ENCODE results near the gene ARID1B.

ARID1B gene

DNA sequence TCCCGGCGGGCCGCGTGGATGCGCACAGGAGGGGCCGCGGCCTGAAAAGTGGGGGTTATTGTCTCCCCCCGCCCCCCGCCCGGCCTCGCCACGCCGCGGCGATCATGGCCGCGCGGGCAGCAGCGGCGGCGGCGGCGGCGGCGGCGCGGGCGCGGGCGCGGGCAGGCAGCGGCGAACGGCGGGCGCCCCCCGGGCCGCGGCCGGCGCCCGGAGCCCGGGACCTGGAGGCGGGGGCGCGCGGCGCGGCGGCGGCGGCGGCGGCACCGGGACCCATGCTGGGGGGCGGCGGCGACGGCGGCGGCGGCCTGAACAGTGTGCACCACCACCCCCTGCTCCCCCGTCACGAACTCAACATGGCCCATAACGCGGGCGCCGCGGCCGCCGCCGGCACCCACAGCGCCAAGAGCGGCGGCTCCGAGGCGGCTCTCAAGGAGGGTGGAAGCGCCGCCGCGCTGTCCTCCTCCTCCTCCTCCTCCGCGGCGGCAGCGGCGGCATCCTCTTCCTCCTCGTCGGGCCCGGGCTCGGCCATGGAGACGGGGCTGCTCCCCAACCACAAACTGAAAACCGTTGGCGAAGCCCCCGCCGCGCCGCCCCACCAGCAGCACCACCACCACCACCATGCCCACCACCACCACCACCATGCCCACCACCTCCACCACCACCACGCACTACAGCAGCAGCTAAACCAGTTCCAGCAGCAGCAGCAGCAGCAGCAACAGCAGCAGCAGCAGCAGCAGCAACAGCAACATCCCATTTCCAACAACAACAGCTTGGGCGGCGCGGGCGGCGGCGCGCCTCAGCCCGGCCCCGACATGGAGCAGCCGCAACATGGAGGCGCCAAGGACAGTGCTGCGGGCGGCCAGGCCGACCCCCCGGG lies 637 bp downstream of the ARID1B start:
- peak; percentile 69 for DNase-seq
- TF ChIP-seq, protein P1, sequence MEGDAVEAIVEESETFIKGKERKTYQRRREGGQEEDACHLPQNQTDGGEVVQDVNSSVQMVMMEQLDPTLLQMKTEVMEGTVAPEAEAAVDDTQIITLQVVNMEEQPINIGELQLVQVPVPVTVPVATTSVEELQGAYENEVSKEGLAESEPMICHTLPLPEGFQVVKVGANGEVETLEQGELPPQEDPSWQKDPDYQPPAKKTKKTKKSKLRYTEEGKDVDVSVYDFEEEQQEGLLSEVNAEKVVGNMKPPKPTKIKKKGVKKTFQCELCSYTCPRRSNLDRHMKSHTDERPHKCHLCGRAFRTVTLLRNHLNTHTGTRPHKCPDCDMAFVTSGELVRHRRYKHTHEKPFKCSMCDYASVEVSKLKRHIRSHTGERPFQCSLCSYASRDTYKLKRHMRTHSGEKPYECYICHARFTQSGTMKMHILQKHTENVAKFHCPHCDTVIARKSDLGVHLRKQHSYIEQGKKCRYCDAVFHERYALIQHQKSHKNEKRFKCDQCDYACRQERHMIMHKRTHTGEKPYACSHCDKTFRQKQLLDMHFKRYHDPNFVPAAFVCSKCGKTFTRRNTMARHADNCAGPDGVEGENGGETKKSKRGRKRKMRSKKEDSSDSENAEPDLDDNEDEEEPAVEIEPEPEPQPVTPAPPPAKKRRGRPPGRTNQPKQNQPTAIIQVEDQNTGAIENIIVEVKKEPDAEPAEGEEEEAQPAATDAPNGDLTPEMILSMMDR (IDR thresholded peaks at IDR 0.05; ENCODE audit: low read depth, low read length) = no peak
- no peaks in the 10 kb centered on the region for H3K27me3 ChIP-seq
- H3K9me3 ChIP-seq = no peaks in the 10 kb centered on the region
- H3K4me3 ChIP-seq (ENCODE audit: low read depth, low read length) = peak overlapping the region; percentile 91
- H3K36me3 ChIP-seq = no peaks in the 10 kb centered on the region
- H3K4me1 ChIP-seq = no peaks in the 10 kb centered on the region; the same call in none of the 2 replicates

DNA sequence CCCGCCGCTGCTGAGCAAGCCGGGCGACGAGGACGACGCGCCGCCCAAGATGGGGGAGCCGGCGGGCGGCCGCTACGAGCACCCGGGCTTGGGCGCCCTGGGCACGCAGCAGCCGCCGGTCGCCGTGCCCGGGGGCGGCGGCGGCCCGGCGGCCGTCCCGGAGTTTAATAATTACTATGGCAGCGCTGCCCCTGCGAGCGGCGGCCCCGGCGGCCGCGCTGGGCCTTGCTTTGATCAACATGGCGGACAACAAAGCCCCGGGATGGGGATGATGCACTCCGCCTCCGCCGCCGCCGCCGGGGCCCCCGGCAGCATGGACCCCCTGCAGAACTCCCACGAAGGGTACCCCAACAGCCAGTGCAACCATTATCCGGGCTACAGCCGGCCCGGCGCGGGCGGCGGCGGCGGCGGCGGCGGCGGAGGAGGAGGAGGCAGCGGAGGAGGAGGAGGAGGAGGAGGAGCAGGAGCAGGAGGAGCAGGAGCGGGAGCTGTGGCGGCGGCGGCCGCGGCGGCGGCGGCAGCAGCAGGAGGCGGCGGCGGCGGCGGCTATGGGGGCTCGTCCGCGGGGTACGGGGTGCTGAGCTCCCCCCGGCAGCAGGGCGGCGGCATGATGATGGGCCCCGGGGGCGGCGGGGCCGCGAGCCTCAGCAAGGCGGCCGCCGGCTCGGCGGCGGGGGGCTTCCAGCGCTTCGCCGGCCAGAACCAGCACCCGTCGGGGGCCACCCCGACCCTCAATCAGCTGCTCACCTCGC lies 1.5 kb downstream of the ARID1B start:
- Histone ChIP-seq H3K9me3 (no peaks in the 10 kb centered on the region), H3K4me3 (ENCODE audit: low read depth, low read length) (peak overlapping the region; percentile 79), H3K27me3 (no peaks in the 10 kb centered on the region), H3K36me3 (0 out of 2 replicates have a peak, but pooled peaks cover 3% of the 10 kb centered on the region), H3K4me1 (peaks cover 3% of the 10 kb centered on the region)
- DNase-seq = peak; percentile 67
- TF ChIP-seq, protein P1 (IDR thresholded peaks at IDR 0.05; ENCODE audit: low read depth, low read length) = no peak

DNA sequence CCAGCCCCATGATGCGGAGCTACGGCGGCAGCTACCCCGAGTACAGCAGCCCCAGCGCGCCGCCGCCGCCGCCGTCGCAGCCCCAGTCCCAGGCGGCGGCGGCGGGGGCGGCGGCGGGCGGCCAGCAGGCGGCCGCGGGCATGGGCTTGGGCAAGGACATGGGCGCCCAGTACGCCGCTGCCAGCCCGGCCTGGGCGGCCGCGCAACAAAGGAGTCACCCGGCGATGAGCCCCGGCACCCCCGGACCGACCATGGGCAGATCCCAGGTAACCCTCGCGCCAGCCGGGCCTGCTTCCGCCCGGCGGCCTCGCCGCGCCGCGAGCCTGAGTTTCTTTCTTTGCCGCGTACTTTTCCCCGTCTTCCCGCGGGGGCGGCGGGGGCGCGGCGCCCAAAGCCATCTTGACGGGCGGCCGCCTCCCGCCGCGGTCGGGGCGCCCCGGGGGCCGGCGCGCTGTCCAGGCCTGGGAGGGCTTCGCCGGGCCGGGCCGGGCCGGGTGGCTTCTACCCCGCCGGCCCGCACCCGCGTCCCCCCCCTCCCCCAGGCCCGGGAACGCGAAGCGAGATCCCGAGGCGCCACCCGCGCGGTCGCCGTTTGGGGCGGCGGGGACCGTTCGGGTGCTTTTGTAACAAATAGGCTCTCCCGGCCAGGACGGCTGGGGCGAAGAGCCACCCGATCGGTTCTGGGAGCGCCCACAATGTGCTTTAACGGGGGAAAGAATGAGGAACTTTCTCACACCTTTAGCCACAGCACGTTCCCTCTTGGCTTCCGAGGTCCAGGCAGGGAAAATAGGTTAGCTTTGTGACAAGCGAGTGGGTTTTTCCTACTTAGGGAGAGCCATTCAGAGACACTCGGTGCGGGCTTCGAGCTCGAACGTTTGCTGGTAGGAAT lies 2.3 kb downstream of the ARID1B start:
- DNase-seq = peak; percentile 53
- Histone ChIP-seq H3K9me3 (no peaks in the 10 kb centered on the region), H3K36me3 (0 out of 2 replicates have a peak, but pooled peaks cover 3% of the 10 kb centered on the region), H3K4me1 (peaks cover 4% of the 10 kb centered on the region), H3K4me3 (ENCODE audit: low read depth, low read length) (peak overlapping the region; percentile 79), H3K27me3 (no peaks in the 10 kb centered on the region)
- TF ChIP-seq, protein P1 (IDR thresholded peaks at IDR 0.05; ENCODE audit: low read depth, low read length) = no peak

DNA sequence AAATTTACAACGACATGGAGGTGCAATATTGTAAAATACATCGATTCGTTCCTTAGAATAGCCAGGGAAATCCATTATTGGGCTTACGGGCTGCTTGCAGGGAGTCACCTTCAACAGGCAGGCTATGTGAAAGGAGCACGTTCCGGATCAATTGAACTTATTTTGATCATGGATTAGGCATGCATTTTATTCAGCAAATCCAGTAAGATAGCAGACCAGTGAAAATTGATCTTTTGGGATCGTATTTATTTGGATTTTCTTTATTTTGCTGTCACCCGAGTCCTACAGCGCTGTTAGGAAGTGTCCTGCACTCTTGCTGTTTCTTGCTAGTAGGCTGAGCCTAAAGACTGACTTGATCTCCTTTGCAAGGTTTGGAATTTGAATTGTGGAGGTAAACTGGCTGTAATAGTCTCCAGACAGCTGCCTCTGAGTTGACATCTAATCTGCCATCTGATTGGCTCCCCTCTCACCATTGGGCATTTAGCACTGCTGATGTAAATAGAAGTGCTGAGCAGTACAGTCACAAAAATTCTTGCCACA lies 3.0 kb downstream of the ARID1B start:
- peak; percentile 50 for DNase-seq
- peaks cover 4% of the 10 kb centered on the region for H3K4me1 ChIP-seq
- H3K4me3 ChIP-seq (ENCODE audit: low read depth, low read length) = peak overlapping the region; percentile 79
- H3K9me3 ChIP-seq = no peaks in the 10 kb centered on the region
- H3K36me3 ChIP-seq = peaks cover 10% of the 10 kb centered on the region
- H3K27me3 ChIP-seq = no peaks in the 10 kb centered on the region
- TF ChIP-seq, protein P1 (IDR thresholded peaks at IDR 0.05; ENCODE audit: low read depth, low read length) = no peak

DNA sequence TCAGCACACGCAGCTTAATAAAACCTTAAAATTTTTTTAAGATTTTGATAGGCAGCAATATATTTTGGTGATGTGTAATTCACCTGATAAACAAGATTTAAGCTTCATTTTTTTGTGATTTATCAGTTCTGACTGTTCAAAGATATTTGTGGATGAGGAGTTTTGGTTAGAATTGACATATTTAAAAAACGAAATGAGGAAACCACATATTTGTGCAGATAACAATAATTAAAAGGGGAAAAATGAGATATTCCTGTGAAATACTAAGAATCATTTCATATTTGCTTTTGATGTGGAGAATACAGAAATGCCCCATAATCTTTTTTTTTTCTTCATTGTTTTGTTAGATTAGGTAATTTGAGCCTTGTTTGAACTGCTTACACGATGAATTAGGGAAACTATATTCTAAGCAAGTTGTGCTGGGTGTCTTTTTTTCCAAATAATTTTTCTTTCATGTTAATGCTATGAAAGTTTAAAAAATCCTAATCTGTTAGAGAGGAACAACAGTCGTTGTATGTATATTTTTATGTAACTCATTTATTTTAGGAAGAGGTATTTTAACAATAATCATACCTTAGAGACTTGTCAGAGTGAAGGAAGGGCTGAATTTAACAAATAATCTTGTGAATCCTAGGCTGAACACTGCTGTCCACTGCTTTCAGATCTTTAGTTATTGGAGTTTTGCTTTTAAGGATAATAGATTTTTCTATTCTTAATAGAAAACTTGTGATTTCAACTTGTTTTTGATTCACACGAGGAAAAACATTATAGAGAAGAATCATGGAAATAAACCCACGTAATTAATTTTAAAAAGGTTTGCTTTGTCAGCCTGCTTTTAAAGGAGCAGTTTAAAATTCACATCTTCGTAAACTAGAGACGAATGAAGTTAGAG lies 4.0 kb downstream of the ARID1B start:
- no peaks in the 10 kb centered on the region for H3K27me3 ChIP-seq
- H3K9me3 ChIP-seq = no peaks in the 10 kb centered on the region
- H3K4me1 ChIP-seq = peaks cover 6% of the 10 kb centered on the region
- TF ChIP-seq, protein P1 (IDR thresholded peaks at IDR 0.05; ENCODE audit: low read depth, low read length) = no peak
- no peak for DNase-seq
- peaks cover 10% of the 10 kb centered on the region for H3K36me3 ChIP-seq
- H3K4me3 ChIP-seq (ENCODE audit: low read depth, low read length) = peak overlapping the region; percentile 79
